ENCODE data around the gene SDHB.

- TF ChIP-seq CTCF (IDR thresholded peaks at IDR 0.05), result no peak
- no peak for TF ChIP-seq CHD2 (IDR thresholded peaks at IDR 0.05; ENCODE audit: low read length, partially characterized antibody)
- TF ChIP-seq TCF12 (IDR thresholded peaks at IDR 0.05), result no peak
- TF ChIP-seq MEF2A (IDR thresholded peaks at IDR 0.05; ENCODE audit: borderline replicate concordance, low read depth), result no peak
- TF ChIP-seq IRF3 (IDR thresholded peaks at IDR 0.05; ENCODE audit: low read depth, low read length), result no peak
- TF ChIP-seq, protein P1, sequence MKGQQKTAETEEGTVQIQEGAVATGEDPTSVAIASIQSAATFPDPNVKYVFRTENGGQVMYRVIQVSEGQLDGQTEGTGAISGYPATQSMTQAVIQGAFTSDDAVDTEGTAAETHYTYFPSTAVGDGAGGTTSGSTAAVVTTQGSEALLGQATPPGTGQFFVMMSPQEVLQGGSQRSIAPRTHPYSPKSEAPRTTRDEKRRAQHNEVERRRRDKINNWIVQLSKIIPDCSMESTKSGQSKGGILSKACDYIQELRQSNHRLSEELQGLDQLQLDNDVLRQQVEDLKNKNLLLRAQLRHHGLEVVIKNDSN (IDR thresholded peaks at IDR 0.05; ENCODE audit: borderline replicate concordance, low read depth), result no peak
- no peak for TF ChIP-seq RFX5 (IDR thresholded peaks at IDR 0.05; ENCODE audit: low read length)
- no peak for TF ChIP-seq SMC3 (IDR thresholded peaks at IDR 0.05; ENCODE audit: low read depth, low read length)
Observed at GRCh38 chr1:17067465-17068240, 13.8 kb upstream of the SDHB start.
